Lung (tissue), 12 donors: ENCODE data around the gene LZTS2. TPM values are rescaled to one million over a fixed set of nuclear protein-coding genes. Genes with fewer than 3 reads are reported as not detected.
A peak's percentile ranks its signal among the peaks of the same experiment; 100 is the strongest.

Source experiments
- ATAC-seq: fragments of 200-7000 bp; cut with Tn5 transposase; one replicate; pipeline ENCODE4 v1.9.1; 2020; ENCODE audit warnings: moderate number of reproducible peaks; ENCODE audit not compliant: insufficient read depth, low FRiP score
- DNase-seq, 3 donors: peaks; one replicate each; pipeline ENCODE4 v3.0.0-alpha.2; 2013 to 2017
- H3K27ac ChIP-seq, 2 donors: one replicate each; pipeline ENCODE4 v1.5.1; 2013; ENCODE audit warnings: mild to moderate bottlenecking in 2 of 2, moderate library complexity in 2 of 2, control low read depth in 1 of 2, inconsistent platforms in 1 of 2, low read depth in 1 of 2, low read length in 1 of 2
- H3K27me3 ChIP-seq, 3 donors: one replicate each; pipeline ENCODE4 v1.5.1; 2013; ENCODE audit warnings: low read length in 2 of 3; ENCODE audit not compliant: control insufficient read depth in 3 of 3, insufficient read depth in 3 of 3
- H3K36me3 ChIP-seq, 4 donors: one replicate each; pipeline ENCODE4 v1.5.1; 2013; ENCODE audit warnings: low read length in 4 of 4, mild to moderate bottlenecking in 1 of 4, moderate library complexity in 1 of 4; ENCODE audit not compliant: control insufficient read depth in 4 of 4, insufficient read depth in 4 of 4
- H3K4me1 ChIP-seq, 5 donors: one replicate each; pipeline ENCODE4 v1.5.1; 2013; ENCODE audit warnings: low read length in 5 of 5, mild to moderate bottlenecking in 2 of 5, moderate library complexity in 1 of 5; ENCODE audit not compliant: control insufficient read depth in 5 of 5, insufficient read depth in 5 of 5
- H3K4me3 ChIP-seq: one replicate; pipeline ENCODE4 v1.5.1; 2013; ENCODE audit warnings: mild to moderate bottlenecking, control low read depth, moderate library complexity
- H3K9ac ChIP-seq, 2 donors: one replicate each; pipeline ENCODE4 v1.5.1; 2013; ENCODE audit warnings: low read length in 2 of 2, control low read depth in 1 of 2; ENCODE audit not compliant: insufficient read depth in 1 of 2
- H3K9me3 ChIP-seq, 4 donors: one replicate each; pipeline ENCODE4 v1.5.1; 2013; ENCODE audit warnings: low read length in 3 of 4, mild to moderate bottlenecking in 1 of 4, moderate library complexity in 1 of 4; ENCODE audit not compliant: control insufficient read depth in 4 of 4, insufficient read depth in 3 of 4
- CTCF ChIP-seq: IDR thresholded peaks from 2 replicates; pipeline ENCODE4 v1.5.1; 2012; ENCODE audit warnings: mild to moderate bottlenecking; ENCODE audit errors: control extremely low read depth, extremely low read depth
- whole genome bisulfite sequencing, 2 donors: extraction: QIAGEN DNeasy Blood & Tissue Kit; methylation state at CpG; one replicate each; pipeline ENCODE4 v1.1.7; 2013; 5-methylcytosine and 5-hydroxymethylcytosine counted together
- polyA plus RNA-seq, 2 donors: library from polyadenylated mRNA; stranded (reverse); fragments of 200-250 nt; gene quantifications; one replicate each; pipeline ENCODE4 v1.2.1, GENCODE V29; 2013
- total RNA-seq, 2 donors: library from RNA; depleted of rRNA in 1 of 2; stranded (reverse); fragments of >200 nt in 1 of 2; gene quantifications; one replicate each; pipeline ENCODE4 v1.2.1, GENCODE V29; 2014 to 2021
- donor health status: control.
- donor health status: control.
- donor health status: Bipolar disorder and iron deficiency.
- donor health status: healthy.
- donor health status: DM: yes; HTN: yes; CAD: no.

Gene LZTS2
- total and polyA plus RNA-seq, 4 donors, result 44.5 to 76.8 (median 55.6) TPM

GRCh38 chr10:100970076-100970913 is 29.3 kb upstream of the LZTS2 start:
- H3K4me1 ChIP-seq, result peaks cover 0 to 16% (median 7%) of the 10 kb centered on the region in 5 donors
- peak overlapping the region; percentile 25 for H3K4me3 ChIP-seq
- WGBS, 2 donors, result 41 to 42% methylated on average over 13 of the region's 13 CpGs
- H3K27me3 ChIP-seq, result no peaks in the 10 kb centered on the region
- no peaks in the 10 kb centered on the region for H3K9me3 ChIP-seq
- no peak overlapping the region for H3K27ac ChIP-seq
- H3K9ac ChIP-seq, result no peak overlapping the region
- DNase-seq, result peak in 1 of 3 donors; percentile 16
- no peak for TF ChIP-seq CTCF
- H3K36me3 ChIP-seq, result peaks cover 0 to 17% (median 6%) of the 10 kb centered on the region in 4 donors
- no peak for ATAC-seq

GRCh38 chr10:100970914-100971811 is 28.4 kb upstream of the LZTS2 start:
- H3K9ac ChIP-seq, result no peak overlapping the region
- H3K9me3 ChIP-seq, result no peaks in the 10 kb centered on the region
- no peaks in the 10 kb centered on the region for H3K27me3 ChIP-seq
- 64 to 87% methylated on average over 4 of the region's 4 CpGs for WGBS, 2 donors
- ATAC-seq (peak; percentile 52), DNase-seq (no peak)
- TF ChIP-seq CTCF, result no peak
- H3K36me3 ChIP-seq, result peaks cover 0 to 10% (median under 1%) of the 10 kb centered on the region in 4 donors
- no peak overlapping the region for H3K27ac ChIP-seq
- peaks cover 0 to 16% (median 7%) of the 10 kb centered on the region in 5 donors for H3K4me1 ChIP-seq
- H3K4me3 ChIP-seq, result no peak overlapping the region

- peaks cover 0 to 5% (median 1%) of the 10 kb centered on the region in 4 donors for H3K36me3 ChIP-seq
- no peak overlapping the region for H3K4me3 ChIP-seq
- no peak for TF ChIP-seq CTCF
- H3K27ac ChIP-seq, result no peak overlapping the region
- H3K4me1 ChIP-seq, result peaks cover 0 to 16% (median 7%) of the 10 kb centered on the region in 5 donors
- no peaks in the 10 kb centered on the region for H3K27me3 ChIP-seq
- DNase-seq, result no peak
- H3K9ac ChIP-seq, result no peak overlapping the region
- WGBS, 2 donors, result 82 to 89% methylated on average over 13 of the region's 13 CpGs
- no peaks in the 10 kb centered on the region for H3K9me3 ChIP-seq
- no peak for ATAC-seq
Observed at GRCh38 chr10:100972115-100972903, 27.3 kb upstream of the LZTS2 start.
